ENCODE data around the gene OTX2. TPM values are rescaled to one million over a fixed set of nuclear protein-coding genes. Genes with fewer than 3 reads are reported as not detected.

The OTX2 gene
- total RNA-seq, 1 donor, result not detected

DNA sequence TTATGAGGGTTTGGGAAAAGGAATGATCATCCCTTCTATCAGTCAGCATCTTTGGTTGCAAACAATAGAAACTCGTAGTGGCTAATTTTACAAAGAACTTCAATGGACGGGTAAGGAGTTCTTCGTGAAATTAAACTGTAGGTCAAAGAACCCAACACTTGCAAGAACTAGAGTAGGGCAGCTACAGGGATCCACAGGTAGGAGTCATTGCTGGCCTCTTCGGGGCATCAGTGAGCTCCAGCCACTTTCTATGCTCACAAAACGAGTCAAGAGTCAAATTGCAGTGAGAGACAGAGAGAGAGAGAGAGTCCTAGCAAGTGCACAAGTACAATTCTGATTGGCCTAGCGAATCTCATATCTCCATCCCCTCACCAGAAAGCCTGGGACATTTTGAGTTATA is 29.9 kb upstream of the OTX2 start:
- TF ChIP-seq, protein P1, sequence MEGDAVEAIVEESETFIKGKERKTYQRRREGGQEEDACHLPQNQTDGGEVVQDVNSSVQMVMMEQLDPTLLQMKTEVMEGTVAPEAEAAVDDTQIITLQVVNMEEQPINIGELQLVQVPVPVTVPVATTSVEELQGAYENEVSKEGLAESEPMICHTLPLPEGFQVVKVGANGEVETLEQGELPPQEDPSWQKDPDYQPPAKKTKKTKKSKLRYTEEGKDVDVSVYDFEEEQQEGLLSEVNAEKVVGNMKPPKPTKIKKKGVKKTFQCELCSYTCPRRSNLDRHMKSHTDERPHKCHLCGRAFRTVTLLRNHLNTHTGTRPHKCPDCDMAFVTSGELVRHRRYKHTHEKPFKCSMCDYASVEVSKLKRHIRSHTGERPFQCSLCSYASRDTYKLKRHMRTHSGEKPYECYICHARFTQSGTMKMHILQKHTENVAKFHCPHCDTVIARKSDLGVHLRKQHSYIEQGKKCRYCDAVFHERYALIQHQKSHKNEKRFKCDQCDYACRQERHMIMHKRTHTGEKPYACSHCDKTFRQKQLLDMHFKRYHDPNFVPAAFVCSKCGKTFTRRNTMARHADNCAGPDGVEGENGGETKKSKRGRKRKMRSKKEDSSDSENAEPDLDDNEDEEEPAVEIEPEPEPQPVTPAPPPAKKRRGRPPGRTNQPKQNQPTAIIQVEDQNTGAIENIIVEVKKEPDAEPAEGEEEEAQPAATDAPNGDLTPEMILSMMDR (IDR thresholded peaks at IDR 0.05; ENCODE audit: extremely low read depth, low read depth, low read length), result no peak
- H3K79me2 ChIP-seq (ENCODE audit: insufficient read depth, low read length), result no peaks in the 10 kb centered on the region
- DNase-seq (ENCODE audit: insufficient read length, low spot score, missing footprints), result no peak

DNA sequence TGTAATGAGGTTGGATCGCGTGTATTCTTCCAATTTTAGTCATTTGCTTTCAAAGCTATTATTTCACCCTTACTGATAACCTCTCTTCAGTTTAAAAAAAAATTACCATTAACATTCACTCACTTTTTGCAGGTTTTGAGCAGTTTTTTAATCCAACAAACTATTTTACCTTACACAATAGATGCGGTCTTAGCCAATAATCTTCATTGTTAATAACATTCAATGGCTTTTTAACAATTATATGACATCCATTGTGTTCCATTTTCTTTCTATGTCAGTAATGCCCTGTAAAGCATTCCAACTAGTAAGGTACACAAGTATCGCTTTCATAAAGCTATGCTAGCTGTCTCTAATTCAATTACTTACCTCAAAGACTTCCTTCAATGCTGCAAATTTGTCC is 18.9 kb upstream of the OTX2 start:
- Histone ChIP-seq H3K79me2 (ENCODE audit: insufficient read depth, low read length) (no peaks in the 10 kb centered on the region), H3K36me3 (ENCODE audit: insufficient read depth, low read length) (no peaks in the 10 kb centered on the region), H4K20me1 (ENCODE audit: insufficient read depth, low read length) (no peaks in the 10 kb centered on the region), H3K4me3 (ENCODE audit: insufficient read depth, low read length) (no peak overlapping the region), H3K9me3 (ENCODE audit: low read depth, low read length) (no peaks in the 10 kb centered on the region), H3K27me3 (ENCODE audit: insufficient read depth, low read length) (no peaks in the 10 kb centered on the region), H2AFZ (ENCODE audit: low read length) (no peak overlapping the region), H3K27ac (ENCODE audit: low read depth, low read length) (no peak overlapping the region), H3K4me2 (ENCODE audit: insufficient read depth, low read length) (no peak overlapping the region), H3K4me1 (ENCODE audit: insufficient read depth, low read length) (no peaks in the 10 kb centered on the region)
- no peak for DNase-seq (ENCODE audit: insufficient read length, low spot score, missing footprints)
- TF ChIP-seq, protein P1 (IDR thresholded peaks at IDR 0.05; ENCODE audit: extremely low read depth, low read depth, low read length), result no peak

More for the DNA sequence above, 29.9 kb upstream of the OTX2 start:
- Histone ChIP-seq H3K4me3 (ENCODE audit: insufficient read depth, low read length) (no peak overlapping the region), H3K4me2 (ENCODE audit: insufficient read depth, low read length) (no peak overlapping the region), H3K4me1 (ENCODE audit: insufficient read depth, low read length) (no peaks in the 10 kb centered on the region), H4K20me1 (ENCODE audit: insufficient read depth, low read length) (no peaks in the 10 kb centered on the region), H3K27me3 (ENCODE audit: insufficient read depth, low read length) (no peaks in the 10 kb centered on the region), H3K9me3 (ENCODE audit: low read depth, low read length) (no peaks in the 10 kb centered on the region), H3K27ac (ENCODE audit: low read depth, low read length) (no peak overlapping the region), H2AFZ (ENCODE audit: low read length) (no peak overlapping the region), H3K36me3 (ENCODE audit: insufficient read depth, low read length) (no peaks in the 10 kb centered on the region)

DNA sequence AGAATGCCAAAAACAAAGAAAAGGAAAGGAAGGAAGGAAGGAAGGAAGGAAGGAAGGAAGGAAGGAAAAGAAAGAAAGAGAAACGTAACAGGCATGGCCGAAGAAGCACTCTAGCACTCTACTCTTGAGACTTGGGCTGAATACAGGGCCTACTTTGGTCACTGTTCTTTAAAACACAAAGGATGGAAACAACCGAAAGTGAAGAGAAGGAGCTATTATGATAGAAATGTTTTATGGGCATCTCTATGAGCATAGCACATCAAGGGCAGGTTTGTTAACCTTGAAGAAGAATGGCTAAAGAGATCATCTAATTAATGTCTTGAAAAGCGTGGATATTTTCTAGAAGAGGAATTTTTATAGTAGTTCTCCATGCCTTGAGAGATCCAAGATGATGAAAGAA is 15.9 kb upstream of the OTX2 start:
- no peak for DNase-seq (ENCODE audit: insufficient read length, low spot score, missing footprints)
- Histone ChIP-seq H3K9me3 (ENCODE audit: low read depth, low read length) (no peaks in the 10 kb centered on the region), H2AFZ (ENCODE audit: low read length) (no peak overlapping the region), H3K36me3 (ENCODE audit: insufficient read depth, low read length) (no peaks in the 10 kb centered on the region), H3K4me3 (ENCODE audit: insufficient read depth, low read length) (no peak overlapping the region), H4K20me1 (ENCODE audit: insufficient read depth, low read length) (no peaks in the 10 kb centered on the region), H3K27me3 (ENCODE audit: insufficient read depth, low read length) (no peaks in the 10 kb centered on the region), H3K79me2 (ENCODE audit: insufficient read depth, low read length) (no peaks in the 10 kb centered on the region), H3K4me1 (ENCODE audit: insufficient read depth, low read length) (no peaks in the 10 kb centered on the region), H3K4me2 (ENCODE audit: insufficient read depth, low read length) (no peak overlapping the region), H3K27ac (ENCODE audit: low read depth, low read length) (no peak overlapping the region)
- TF ChIP-seq, protein P1 (IDR thresholded peaks at IDR 0.05; ENCODE audit: extremely low read depth, low read depth, low read length), result no peak

DNA sequence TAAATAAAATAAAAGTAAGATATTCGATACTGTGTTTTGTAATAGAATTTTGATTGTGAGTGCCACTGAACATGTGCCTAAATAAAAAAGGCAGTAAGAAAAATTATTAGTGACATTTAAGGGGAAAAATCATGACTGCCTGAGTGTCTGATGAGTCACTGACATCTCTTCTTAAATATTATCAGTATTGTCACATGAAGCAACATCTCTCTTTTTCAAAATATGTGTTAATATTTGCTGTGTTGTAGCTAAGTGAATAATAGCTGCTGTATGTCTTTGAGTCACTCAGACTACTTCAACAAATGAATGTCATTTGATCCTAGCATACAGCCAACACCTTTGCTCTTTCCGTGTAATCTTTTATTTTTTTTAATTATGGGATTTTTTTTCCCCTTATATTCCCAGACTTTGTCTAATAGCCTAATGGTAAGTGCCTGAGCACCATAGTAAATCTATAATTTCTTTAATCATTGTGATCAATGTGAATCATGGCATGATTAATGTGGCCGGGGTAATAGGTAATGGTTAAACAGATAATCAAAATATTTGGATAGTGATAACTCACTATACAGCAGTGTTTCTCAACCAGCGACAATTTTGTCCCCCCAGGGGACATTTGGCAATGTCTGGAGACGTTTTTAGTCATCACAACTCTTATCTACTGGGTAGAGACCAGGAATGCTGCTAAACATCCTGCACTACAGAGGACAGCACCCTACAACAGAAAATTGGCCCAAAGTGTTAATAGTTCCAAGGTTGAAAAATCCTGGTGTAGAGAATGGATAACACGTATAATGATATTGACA is 11.7 kb upstream of the OTX2 start:
- Histone ChIP-seq H3K27me3 (ENCODE audit: insufficient read depth, low read length) (peaks cover 10% of the 10 kb centered on the region), H3K4me2 (ENCODE audit: insufficient read depth, low read length) (no peak overlapping the region), H3K4me3 (ENCODE audit: insufficient read depth, low read length) (no peak overlapping the region), H3K4me1 (ENCODE audit: insufficient read depth, low read length) (no peaks in the 10 kb centered on the region), H3K79me2 (ENCODE audit: insufficient read depth, low read length) (no peaks in the 10 kb centered on the region), H2AFZ (ENCODE audit: low read length) (no peak overlapping the region), H4K20me1 (ENCODE audit: insufficient read depth, low read length) (no peaks in the 10 kb centered on the region), H3K36me3 (ENCODE audit: insufficient read depth, low read length) (no peaks in the 10 kb centered on the region), H3K9me3 (ENCODE audit: low read depth, low read length) (no peaks in the 10 kb centered on the region), H3K27ac (ENCODE audit: low read depth, low read length) (no peak overlapping the region)
- no peak for DNase-seq (ENCODE audit: insufficient read length, low spot score, missing footprints)
- TF ChIP-seq, protein P1 (IDR thresholded peaks at IDR 0.05; ENCODE audit: extremely low read depth, low read depth, low read length), result no peak
